ENCODE results near the gene RASGEF1B.

The RASGEF1B gene

DNA sequence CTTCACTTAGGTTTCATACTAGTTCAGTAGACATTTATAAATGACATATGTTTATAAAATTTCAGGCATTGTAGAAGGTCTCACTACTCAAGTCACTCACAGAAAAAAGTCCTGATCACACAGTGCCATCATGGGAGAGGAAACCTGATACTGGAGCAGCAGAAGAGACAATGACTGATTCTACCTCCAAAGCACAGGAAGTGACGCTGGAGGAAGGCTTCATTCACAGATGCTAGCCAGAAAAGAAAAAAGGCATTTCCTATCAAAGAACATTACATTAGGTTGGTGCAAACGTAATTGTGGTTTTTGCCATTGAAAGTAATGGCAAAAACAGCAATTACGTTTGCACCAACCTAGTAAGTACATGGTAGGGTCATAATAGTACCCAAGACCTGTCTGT lies 79.5 kb downstream of the RASGEF1B start:
- no peak for DNase-seq

DNA sequence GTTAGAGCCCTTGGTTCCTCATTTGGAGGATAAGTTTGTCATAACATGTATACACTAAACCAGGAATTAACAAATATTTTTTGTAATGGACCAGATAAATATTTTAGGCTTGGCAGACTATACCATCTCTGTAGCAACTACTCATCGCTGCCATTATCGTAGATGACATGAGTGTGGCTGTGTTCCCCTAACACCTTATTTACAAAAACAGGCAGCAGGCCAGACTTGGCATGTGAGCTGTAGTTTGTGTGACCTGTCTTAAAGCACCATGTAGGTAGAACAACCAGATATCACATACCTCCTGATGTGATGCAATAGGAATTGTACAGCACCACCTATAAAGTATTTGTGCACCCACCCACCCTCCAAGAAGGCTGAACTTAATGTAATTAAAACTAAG lies 82.0 kb downstream of the RASGEF1B start:
- no peak for DNase-seq

DNA sequence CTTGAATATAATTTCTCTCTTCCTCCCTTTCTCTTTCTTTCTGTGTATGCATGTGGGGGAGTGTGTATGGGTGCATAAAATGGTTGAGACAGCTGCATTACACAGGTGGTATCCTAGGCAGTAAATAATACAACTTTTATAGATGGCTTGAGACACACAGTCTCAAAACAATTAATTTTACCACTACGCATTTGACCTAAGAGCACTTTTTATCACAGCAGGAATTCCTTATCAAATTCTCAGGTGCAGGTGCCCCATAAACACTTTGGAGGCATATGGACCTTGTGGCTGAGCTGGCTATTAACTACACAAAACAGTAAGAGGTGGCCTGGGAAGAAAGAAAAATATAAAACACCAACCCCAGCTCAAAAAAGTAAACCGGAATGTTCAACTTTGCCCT lies 91.3 kb downstream of the RASGEF1B start:
- DNase-seq: no peak

DNA sequence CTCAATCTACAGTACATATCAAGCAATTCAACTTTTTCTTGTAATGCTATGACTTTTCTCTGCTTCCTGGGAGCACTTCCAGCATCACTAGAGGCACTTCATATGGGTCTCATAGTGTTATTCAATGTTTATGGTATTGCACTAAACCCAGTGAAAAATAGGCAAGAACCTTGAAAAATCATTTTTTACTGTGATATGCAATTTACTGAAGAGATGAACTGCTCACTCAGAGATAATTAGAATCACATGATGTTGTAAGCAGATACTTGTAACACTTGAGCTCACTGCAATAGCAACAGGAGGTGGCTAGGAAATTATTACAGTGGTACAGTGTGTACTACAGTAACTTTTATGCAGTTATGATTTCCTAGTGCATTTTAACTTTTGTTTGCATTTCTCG lies 93.3 kb downstream of the RASGEF1B start:
- DNase-seq: no peak

DNA sequence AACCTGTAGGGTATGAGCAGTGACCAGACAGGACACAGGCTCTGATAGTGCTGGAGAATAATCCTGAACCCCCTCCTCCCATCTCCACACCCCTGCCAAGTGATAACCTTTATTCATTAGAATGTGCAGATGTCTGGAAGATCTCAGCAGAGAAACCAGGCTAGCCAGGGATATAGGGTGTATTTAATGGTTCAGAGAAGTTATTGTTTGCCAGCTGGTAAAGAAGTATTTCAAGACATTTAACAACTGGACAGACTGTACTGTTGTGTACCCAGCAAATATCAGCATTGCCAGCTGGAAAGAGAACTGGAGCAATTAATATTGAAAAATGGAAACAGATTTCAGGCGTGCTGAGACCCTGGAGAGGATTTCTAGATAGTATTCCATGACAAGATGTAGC lies 94.5 kb downstream of the RASGEF1B start:
- no peak for DNase-seq

DNA sequence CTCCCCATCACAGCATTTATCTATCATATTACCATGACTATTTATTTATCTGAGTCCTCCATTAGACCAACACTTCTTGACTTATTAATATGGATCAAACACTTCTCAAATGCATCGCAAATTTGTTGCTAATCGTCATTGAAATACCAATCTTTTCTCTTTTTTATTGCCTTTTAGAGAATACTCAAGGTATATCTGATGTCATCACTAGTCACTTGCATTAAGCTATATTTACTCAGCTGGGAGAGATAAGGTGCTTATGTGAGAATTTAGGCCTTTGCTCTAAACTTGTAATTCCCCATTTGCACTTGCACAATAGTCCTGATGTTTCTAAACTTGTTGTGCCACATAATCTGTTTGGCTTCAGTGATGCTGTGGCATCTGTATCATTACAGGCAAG lies 95.0 kb downstream of the RASGEF1B start:
- no peak for DNase-seq

All from SIG-M5 (cell line).